ENCODE data around the gene PAX2. TPM values are rescaled to one million over a fixed set of nuclear protein-coding genes. Genes with fewer than 3 reads are reported as not detected.

Gene PAX2
- total and polyA plus RNA-seq, 2 experiments from 2014 or later = not detected

GRCh38 chr10:100759331-100759730 lies 13.9 kb downstream of the PAX2 start:
- H3K27ac ChIP-seq = no peak overlapping the region
- H3K36me3 ChIP-seq (replicated peaks; ENCODE audit: insufficient read depth, low read depth) = no peaks in the 10 kb centered on the region
- no peak for DNase-seq (ENCODE audit: low spot score)
- H2AFZ ChIP-seq = no peak overlapping the region
- 67% methylated on average over 4 of the region's 4 CpGs for WGBS (ENCODE audit: low lambda C conversion rate, missing lambda C conversion rate)
- H3K4me2 ChIP-seq = no peak overlapping the region
- peaks cover 89% of the 10 kb centered on the region for H3K27me3 ChIP-seq
- H3K9me3 ChIP-seq (ENCODE audit: low read depth) = no peaks in the 10 kb centered on the region
- H4K20me1 ChIP-seq (ENCODE audit: insufficient read depth, poor library complexity, severe bottlenecking) = no peaks in the 10 kb centered on the region
- TF ChIP-seq CTCF (IDR thresholded peaks at IDR 0.05; ENCODE audit: poor library complexity) = no peak
- no peak for TF ChIP-seq EZH2phosphoT487 (IDR thresholded peaks at IDR 0.05; ENCODE audit: low read depth, severe bottlenecking, unreplicated experiment)
- TF ChIP-seq EZH2 (IDR thresholded peaks at IDR 0.05; ENCODE audit: borderline replicate concordance) = no peak
- no peak overlapping the region for H3K4me3 ChIP-seq
- H3K79me2 ChIP-seq = no peaks in the 10 kb centered on the region
- no peaks in the 10 kb centered on the region for H3K4me1 ChIP-seq (ENCODE audit: insufficient read depth)
- H3K9me2 ChIP-seq (replicated peaks; ENCODE audit: insufficient read depth) = no peaks in the 10 kb centered on the region

GRCh38 chr10:100760726-100761125 lies 15.3 kb downstream of the PAX2 start:
- WGBS (ENCODE audit: low lambda C conversion rate, missing lambda C conversion rate) = 24% methylated on average over 5 of the region's 5 CpGs
- Histone ChIP-seq H3K36me3 (replicated peaks; ENCODE audit: insufficient read depth, low read depth) (no peaks in the 10 kb centered on the region), H3K4me1 (ENCODE audit: insufficient read depth) (no peaks in the 10 kb centered on the region), H4K20me1 (ENCODE audit: insufficient read depth, poor library complexity, severe bottlenecking) (no peaks in the 10 kb centered on the region), H3K27me3 (peaks cover 88% of the 10 kb centered on the region), H3K9me2 (replicated peaks; ENCODE audit: insufficient read depth) (no peaks in the 10 kb centered on the region), H3K4me2 (no peak overlapping the region), H2AFZ (no peak overlapping the region), H3K27ac (no peak overlapping the region), H3K79me2 (no peaks in the 10 kb centered on the region), H3K4me3 (no peak overlapping the region), H3K9me3 (ENCODE audit: low read depth) (no peaks in the 10 kb centered on the region)
- no peak for DNase-seq (ENCODE audit: low spot score)
- TF ChIP-seq EZH2phosphoT487 (IDR thresholded peaks at IDR 0.05; ENCODE audit: low read depth, severe bottlenecking, unreplicated experiment) = no peak

- DNase-seq (ENCODE audit: low spot score) = no peak
- Histone ChIP-seq H2AFZ (no peak overlapping the region), H3K9me3 (ENCODE audit: low read depth) (no peaks in the 10 kb centered on the region), H3K27me3 (peaks cover 87% of the 10 kb centered on the region), H3K4me2 (no peak overlapping the region), H3K79me2 (no peaks in the 10 kb centered on the region), H3K9me2 (replicated peaks; ENCODE audit: insufficient read depth) (no peaks in the 10 kb centered on the region), H3K4me3 (no peak overlapping the region), H3K4me1 (ENCODE audit: insufficient read depth) (no peaks in the 10 kb centered on the region), H3K36me3 (replicated peaks; ENCODE audit: insufficient read depth, low read depth) (no peaks in the 10 kb centered on the region), H3K27ac (no peak overlapping the region), H4K20me1 (ENCODE audit: insufficient read depth, poor library complexity, severe bottlenecking) (no peaks in the 10 kb centered on the region)
- 73% methylated on average over 7 of the region's 7 CpGs for WGBS (ENCODE audit: low lambda C conversion rate, missing lambda C conversion rate)
- TF ChIP-seq CTCF (IDR thresholded peaks at IDR 0.05; ENCODE audit: poor library complexity) (no peak), EZH2 (IDR thresholded peaks at IDR 0.05; ENCODE audit: borderline replicate concordance) (no peak)
Observed at GRCh38 chr10:100761191-100761590, 15.8 kb downstream of the PAX2 start.

GRCh38 chr10:100763043-100763747 lies 17.8 kb downstream of the PAX2 start:
- H3K79me2 ChIP-seq = no peaks in the 10 kb centered on the region
- H3K4me1 ChIP-seq (ENCODE audit: insufficient read depth) = no peaks in the 10 kb centered on the region
- no peak overlapping the region for H3K4me2 ChIP-seq
- WGBS (ENCODE audit: low lambda C conversion rate, missing lambda C conversion rate) = 81% methylated on average over 5 of the region's 5 CpGs
- H2AFZ ChIP-seq = no peak overlapping the region
- no peaks in the 10 kb centered on the region for H4K20me1 ChIP-seq (ENCODE audit: insufficient read depth, poor library complexity, severe bottlenecking)
- TF ChIP-seq CTCF (IDR thresholded peaks at IDR 0.05; ENCODE audit: poor library complexity) = no peak
- TF ChIP-seq EZH2 (IDR thresholded peaks at IDR 0.05; ENCODE audit: borderline replicate concordance) = no peak
- TF ChIP-seq EZH2phosphoT487 (IDR thresholded peaks at IDR 0.05; ENCODE audit: low read depth, severe bottlenecking, unreplicated experiment) = no peak
- no peak for DNase-seq (ENCODE audit: low spot score)
- H3K36me3 ChIP-seq (replicated peaks; ENCODE audit: insufficient read depth, low read depth) = no peaks in the 10 kb centered on the region
- no peak overlapping the region for H3K4me3 ChIP-seq
- H3K9me3 ChIP-seq (ENCODE audit: low read depth) = no peaks in the 10 kb centered on the region
- H3K27me3 ChIP-seq = peaks cover 90% of the 10 kb centered on the region
- no peaks in the 10 kb centered on the region for H3K9me2 ChIP-seq (replicated peaks; ENCODE audit: insufficient read depth)
- no peak overlapping the region for H3K27ac ChIP-seq

All from hepatocyte (in vitro differentiated cells).